ENCODE results near the gene METAP1D. TPM values are rescaled to one million over a fixed set of nuclear protein-coding genes. Genes with fewer than 3 reads are reported as not detected.

METAP1D gene
- total RNA-seq, 1 donor from 2014 or later = 8.3 TPM

GRCh38 chr2:172040311-172040710, 40.6 kb downstream of the METAP1D start:
- Mint-ChIP-seq H3K27ac (no peak overlapping the region), H3K27me3 (no peaks in the 10 kb centered on the region), H3K36me3 (ENCODE audit: insufficient read depth) (no peaks in the 10 kb centered on the region), H3K4me1 (ENCODE audit: low read depth) (no peaks in the 10 kb centered on the region), H3K9me3 (ENCODE audit: low read depth) (no peaks in the 10 kb centered on the region), H3K4me3 (ENCODE audit: low read depth) (no peak overlapping the region)
- DNase-seq (ENCODE audit: low spot score, unreplicated experiment) = no peak
- TF ChIP-seq, protein P1, sequence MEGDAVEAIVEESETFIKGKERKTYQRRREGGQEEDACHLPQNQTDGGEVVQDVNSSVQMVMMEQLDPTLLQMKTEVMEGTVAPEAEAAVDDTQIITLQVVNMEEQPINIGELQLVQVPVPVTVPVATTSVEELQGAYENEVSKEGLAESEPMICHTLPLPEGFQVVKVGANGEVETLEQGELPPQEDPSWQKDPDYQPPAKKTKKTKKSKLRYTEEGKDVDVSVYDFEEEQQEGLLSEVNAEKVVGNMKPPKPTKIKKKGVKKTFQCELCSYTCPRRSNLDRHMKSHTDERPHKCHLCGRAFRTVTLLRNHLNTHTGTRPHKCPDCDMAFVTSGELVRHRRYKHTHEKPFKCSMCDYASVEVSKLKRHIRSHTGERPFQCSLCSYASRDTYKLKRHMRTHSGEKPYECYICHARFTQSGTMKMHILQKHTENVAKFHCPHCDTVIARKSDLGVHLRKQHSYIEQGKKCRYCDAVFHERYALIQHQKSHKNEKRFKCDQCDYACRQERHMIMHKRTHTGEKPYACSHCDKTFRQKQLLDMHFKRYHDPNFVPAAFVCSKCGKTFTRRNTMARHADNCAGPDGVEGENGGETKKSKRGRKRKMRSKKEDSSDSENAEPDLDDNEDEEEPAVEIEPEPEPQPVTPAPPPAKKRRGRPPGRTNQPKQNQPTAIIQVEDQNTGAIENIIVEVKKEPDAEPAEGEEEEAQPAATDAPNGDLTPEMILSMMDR (IDR thresholded peaks at IDR 0.05; ENCODE audit: unreplicated experiment) = no peak

GRCh38 chr2:172046080-172046678, 46.4 kb downstream of the METAP1D start:
- no peak for DNase-seq (ENCODE audit: low spot score, unreplicated experiment)
- TF ChIP-seq, protein P1 (IDR thresholded peaks at IDR 0.05; ENCODE audit: unreplicated experiment) = no peak
- no peak overlapping the region for H3K27ac Mint-ChIP-seq
- peaks cover 3% of the 10 kb centered on the region for H3K4me1 Mint-ChIP-seq (ENCODE audit: low read depth)
- peaks cover 3% of the 10 kb centered on the region for H3K27me3 Mint-ChIP-seq
- no peaks in the 10 kb centered on the region for H3K9me3 Mint-ChIP-seq (ENCODE audit: low read depth)
- no peak overlapping the region for H3K4me3 Mint-ChIP-seq (ENCODE audit: low read depth)
- H3K36me3 Mint-ChIP-seq (ENCODE audit: insufficient read depth) = no peaks in the 10 kb centered on the region

DNA sequence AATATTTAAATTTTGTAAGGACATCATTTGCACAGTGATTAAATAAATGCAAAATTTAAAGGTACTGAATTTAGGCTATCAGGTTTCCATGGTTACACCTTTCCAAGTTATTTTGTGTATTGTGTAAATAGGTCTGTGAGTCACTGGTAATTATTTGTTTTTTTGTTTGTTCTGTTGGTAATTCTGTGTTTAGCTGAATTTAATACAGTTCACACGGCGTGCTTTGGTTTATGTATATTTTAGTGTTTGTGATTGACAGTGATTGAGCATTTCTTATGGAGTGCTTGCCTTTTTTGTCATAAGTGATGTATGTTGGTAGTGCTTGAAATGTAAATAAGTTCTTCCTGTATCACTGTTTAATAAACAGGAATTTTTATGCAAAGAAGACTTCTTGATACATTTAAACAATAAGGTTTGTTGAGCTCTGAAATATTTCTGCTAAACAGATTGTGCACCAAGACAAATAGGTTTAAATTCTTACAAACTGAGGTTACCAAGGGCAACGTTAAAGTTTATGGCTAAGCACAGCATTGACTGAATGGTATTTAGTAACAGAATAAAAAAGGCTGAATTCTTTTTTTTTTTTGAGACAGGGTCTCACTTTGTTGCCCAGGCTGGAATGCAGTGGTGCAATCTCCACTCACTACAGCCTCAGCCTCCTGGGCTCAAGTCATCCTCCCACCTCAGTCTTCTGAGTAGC, 47.3 kb downstream of the METAP1D start:
- peaks cover 3% of the 10 kb centered on the region for H3K4me1 Mint-ChIP-seq (ENCODE audit: low read depth)
- no peak for DNase-seq (ENCODE audit: low spot score, unreplicated experiment)
- H3K9me3 Mint-ChIP-seq (ENCODE audit: low read depth) = no peaks in the 10 kb centered on the region
- TF ChIP-seq, protein P1 (IDR thresholded peaks at IDR 0.05; ENCODE audit: unreplicated experiment) = no peak
- no peak overlapping the region for H3K27ac Mint-ChIP-seq
- peaks cover 3% of the 10 kb centered on the region for H3K27me3 Mint-ChIP-seq
- H3K4me3 Mint-ChIP-seq (ENCODE audit: low read depth) = no peak overlapping the region
- H3K36me3 Mint-ChIP-seq (ENCODE audit: insufficient read depth) = no peaks in the 10 kb centered on the region

DNA sequence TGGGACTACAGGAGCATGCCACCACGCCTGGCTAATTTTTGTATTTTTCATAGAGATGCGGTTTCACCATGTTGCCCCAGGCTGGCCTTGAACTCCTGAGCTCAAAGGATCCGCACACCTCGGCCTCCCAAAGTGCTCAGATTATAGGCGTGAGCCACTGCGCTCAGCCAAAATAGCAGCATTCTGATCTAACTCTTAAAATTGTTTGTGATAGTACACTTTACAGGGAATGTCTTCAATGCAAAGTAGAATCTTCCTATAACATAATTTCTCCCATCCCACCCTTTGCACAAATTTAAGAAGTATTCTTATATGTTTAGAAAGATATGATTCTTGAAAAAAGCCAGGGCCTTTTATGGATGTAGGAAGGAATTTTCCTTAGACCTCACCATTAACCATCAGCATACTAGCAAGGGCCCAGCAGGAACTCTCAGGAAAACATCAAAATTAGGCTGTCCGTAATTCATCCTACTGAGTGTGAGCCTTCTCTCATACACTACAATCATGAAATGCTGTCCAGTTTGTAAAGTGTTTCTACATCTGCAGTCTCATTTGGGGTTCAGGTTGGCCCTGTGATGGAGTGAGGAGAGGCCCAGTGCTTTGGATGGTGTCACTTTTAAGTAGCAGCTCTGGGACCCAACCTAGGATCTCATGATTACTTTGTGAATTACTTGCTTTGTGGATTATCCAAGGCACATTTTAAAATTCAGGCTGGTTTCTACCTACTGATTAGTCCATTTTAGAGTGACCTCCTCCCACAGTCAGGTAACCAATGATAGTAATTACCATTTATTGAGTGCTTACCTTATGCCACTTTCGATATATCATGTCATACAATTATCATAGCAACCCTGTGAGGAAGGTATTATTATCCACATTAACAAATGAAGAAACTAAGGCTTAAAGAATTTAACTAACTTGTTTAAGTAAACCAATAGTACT, 48.1 kb downstream of the METAP1D start:
- Mint-ChIP-seq H3K4me3 (ENCODE audit: low read depth) (no peak overlapping the region), H3K36me3 (ENCODE audit: insufficient read depth) (no peaks in the 10 kb centered on the region), H3K27me3 (peaks cover 3% of the 10 kb centered on the region), H3K9me3 (ENCODE audit: low read depth) (no peaks in the 10 kb centered on the region), H3K4me1 (ENCODE audit: low read depth) (peaks cover 3% of the 10 kb centered on the region), H3K27ac (no peak overlapping the region)
- TF ChIP-seq, protein P1 (IDR thresholded peaks at IDR 0.05; ENCODE audit: unreplicated experiment) = no peak
- no peak for DNase-seq (ENCODE audit: low spot score, unreplicated experiment)

All from progenitor cell of endocrine pancreas (in vitro differentiated cells).